Stimulated activated naive CD4-positive, alpha-beta T cell treated with Interleukin-2 at 50 U/mL for 16 hours (primary cell): ENCODE results near the gene KRTAP16-1.

Experiments used
- DNase-seq: peaks from one replicate; lab custom pipeline; 2025; lab: John Stamatoyannopoulos, UW

KRTAP16-1 gene

DNA sequence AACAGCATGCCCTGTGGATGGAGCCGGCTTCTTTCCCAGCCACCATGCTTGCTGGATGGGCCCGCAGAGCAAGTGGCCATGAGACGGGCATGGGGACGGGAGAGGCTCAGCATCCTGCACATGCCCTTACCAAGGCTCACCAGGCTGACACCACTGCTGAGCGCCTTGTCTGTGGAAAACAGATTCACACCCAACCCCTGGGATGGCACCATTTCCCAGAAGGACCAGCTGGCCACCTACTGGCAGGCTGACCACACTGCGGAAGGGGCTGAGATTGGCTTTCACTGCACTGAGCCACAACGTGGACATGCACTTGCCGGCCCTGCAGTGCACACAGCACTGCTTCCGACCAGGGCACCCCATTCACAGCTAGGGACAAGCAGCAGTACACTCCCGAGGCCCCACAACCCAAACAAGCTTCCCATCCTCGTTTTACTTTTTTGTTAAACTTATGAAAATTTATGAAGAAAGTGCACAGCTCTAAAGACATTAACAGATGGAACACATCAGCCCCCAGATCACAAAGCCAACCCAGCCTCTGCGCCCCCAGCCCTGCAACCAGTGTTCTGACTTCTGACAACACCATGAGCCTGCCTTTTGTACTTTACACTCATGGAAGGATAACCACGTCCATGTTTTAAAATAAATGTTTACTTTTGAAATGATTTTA lies 20.3 kb upstream of the KRTAP16-1 start:
- DNase-seq: no peak

DNA sequence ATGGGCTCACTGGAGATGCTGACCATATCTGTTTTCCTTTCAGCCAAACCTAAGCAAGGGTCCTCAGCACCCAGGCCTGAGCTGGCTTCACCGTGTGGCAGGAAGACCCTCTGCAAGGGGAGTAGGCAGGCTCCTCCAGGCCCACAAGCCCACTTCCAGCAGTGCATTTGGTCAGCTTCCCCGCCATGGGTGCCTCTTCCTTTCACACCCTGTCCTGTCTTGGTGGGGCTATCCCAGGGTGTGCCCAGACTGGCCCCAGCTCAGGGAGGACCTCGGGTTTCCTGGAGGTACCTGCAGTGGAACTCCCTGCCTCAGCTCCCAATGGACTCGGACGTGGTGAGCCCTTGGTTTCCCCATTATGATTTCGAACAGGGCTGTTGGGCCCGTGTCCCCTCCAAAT lies 19.1 kb upstream of the KRTAP16-1 start:
- DNase-seq: no peak

DNA sequence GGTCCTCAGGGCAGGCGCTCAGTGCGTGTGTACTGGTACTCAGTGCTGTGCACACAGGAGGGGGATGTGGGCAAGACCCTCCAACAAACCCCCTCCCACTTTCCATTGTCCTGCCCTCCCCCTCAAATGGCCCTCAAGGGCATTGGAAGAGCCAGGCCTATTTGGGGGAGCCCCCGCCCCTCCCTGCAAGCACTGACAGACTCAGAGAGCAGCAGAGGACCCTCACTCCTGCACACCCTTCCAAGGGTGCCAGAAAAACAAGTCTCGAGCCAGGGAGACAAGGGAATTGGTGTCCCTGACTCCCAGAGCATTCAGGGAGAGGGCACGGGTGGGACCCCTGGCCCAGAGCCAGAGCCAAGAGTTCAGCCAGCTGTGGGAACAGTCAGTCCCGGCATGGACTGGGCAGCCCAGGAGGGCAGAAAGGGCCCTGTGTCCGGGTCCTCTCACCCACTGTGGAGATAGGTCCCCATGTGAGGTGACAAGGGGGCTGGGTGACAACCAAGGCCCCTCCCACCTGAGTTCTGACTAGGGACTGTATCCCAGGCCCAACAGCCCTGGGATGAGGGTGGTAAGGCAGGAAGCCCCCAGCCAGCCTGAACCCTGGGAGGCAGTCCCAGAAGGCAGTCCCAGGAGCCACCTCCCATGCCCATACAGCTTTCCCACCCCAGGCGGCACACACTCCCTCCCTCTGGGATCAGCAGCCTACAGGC lies 18.5 kb upstream of the KRTAP16-1 start:
- DNase-seq: no peak

DNA sequence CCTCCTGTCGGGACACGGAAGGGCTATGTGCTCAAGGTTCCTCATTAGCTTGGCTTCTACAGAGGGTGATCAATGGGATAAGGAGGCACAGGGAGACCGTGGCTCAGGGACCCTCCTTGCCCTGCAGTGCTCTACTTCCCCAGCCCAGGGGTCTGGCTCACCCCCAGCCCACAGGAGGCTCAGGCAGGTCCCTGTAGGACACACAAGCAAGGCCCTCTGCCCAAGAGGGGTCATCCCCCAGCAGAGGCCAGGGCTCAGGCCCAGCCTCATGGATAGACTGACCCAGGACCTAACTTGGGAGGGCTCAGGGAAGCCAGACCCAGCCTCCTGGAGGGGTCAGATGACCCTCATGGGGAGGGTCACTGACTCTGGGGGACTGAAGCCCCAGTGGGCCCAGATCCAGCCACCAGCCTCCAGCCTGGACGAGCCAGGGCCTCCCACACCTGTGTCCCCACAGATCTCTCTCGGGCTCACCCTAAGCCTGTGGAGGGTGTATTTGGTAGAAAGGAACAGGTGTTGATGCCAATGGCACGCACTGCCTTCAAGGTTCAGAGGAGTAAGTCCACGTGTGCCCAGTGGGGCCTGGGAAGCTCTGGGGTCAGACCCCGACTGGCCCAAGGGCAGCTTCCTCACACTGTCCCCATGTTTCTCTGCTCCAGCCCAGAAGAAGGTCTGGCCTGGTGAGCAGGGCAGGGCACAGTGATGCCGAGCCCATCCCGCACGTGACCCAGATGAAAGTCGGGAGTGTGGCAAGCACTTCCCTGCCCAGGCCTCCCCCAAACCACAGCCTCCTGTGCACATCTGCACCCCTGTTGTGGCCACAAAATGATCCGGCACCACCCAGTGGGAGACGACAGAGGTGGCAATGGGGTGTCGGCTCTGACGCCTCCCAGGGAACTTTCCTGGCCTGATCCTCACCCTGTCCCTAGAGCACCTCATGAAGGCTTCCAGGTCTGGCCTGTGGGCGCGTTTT lies 17.4 kb upstream of the KRTAP16-1 start:
- DNase-seq: no peak

DNA sequence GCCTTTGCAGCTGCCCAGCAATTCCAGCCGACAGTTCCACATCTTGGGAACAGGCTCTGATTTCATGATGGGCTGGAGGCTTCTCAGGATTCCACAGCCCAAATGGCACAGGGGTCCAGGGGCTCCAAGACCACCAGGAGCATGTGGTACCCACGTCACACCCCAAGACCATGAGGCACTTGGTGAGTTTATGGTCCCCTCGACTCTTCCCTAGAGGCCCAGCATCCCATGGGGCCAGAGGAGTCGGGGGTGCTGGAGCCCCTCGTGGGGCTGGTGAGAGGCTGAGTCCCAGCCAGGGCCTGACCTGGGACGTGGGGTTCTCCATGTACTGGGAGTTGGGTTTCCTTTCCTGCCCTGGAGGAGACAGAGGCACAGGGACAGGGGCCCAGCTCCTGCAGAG lies 16.5 kb upstream of the KRTAP16-1 start:
- DNase-seq: no peak

DNA sequence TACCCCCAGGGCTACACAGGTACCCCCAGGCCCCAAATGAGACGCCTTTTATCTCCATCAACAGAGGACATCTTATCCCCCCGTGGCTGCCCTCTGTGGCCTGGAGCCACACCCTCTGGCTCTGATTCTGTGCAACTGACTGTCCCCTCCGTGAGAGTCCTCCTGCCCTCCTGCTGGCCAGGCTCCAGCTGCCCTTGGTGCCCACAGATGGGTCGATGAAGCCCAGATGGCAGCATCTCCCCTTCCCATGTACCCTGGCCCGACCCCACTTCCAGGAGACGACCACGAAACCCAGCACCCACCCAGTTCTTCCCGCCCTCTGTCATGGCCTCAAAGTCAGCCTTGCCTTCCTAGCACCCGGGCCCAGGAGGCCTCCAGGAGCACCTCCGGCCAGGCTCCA lies 16.0 kb upstream of the KRTAP16-1 start:
- no peak for DNase-seq

DNA sequence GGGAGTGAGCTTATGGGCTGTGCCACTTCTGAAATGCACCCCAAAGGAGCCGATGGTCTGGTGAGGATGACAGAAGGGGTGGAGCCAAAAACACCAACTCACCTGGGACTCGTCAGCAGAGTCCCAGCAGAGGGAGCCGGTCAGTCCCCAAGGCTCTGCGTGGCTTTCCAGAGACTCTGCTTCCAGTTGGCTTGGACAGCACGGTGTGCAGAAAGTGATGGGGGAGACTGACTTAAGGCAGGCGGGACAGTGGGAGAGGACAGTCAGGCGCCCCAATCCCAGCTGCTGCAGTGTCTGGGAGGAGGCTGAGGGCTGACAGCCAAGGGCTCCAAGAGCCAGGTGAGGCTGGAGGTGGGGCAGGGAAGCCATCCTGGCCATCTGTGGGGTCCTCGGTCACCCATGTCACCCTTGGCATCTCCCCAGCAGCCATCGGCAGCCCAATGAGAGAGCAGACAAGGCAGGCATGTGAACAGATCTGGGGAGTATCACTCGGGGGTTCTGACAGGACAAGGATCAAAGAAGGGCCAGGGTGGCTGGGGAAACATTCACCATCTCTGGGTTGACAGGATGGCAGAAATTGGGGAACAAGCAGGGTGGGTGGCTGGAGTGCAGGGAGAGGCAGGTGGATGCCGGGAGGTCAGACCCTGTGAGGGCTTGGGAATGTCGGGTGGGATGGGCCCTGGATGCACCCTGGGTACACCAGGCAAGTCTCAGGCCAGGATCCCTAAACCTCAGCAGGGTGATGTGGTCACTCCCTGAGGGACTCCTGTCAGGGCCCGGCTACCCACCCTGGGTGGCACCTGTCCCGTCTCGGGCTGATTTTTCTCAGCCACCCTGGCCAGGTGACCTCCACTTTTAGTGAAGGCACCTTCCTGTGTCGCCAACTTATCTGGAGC lies 15.3 kb upstream of the KRTAP16-1 start:
- DNase-seq: no peak

DNA sequence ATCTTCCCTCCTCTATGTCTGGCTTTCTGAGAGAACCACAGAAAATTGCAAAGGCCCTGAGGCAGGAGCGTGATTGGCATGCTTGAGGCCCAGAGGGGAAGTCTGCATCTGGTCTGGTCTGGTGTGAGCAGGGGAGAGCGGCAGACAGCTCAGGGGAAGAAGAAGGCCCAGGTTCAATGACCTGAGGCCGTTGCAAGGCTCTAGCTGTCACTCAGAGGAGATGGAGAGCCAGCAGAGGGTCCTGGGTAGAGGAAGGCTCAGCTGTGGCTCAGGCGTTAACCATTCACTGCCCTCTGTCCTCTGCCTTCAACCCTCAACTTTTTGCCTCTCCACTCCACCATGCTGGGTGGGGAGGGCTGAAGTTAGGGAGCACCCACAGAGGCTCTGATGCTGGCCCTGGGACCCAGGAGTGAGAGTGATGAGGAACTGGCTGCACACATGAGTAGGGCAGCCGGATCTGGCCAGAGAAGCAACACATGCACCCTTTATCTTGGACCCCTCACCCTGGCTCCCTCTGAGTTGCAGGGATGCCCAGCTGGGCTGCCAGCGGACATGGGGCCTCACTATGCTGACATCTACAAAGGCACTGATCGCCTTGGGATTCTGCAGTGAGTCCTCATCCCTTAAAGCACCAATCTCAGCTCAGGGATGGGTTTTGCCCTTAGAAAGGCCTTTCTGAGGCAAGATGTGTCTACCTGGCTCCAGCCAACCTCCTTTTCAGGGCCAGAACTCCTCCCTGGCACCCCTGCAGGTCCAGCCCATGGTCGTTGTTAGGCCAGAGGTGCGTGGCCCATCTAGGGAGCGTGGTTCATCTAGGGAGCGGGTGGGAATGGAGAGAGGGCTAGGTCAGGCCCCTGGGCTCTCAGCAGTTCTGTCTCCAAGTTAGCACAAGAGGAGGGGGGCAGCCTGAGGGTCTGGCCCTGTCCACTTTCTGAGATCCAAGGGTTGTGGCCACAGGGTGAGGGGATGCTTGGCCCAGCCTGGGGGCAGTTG lies 14.1 kb upstream of the KRTAP16-1 start:
- DNase-seq: no peak

DNA sequence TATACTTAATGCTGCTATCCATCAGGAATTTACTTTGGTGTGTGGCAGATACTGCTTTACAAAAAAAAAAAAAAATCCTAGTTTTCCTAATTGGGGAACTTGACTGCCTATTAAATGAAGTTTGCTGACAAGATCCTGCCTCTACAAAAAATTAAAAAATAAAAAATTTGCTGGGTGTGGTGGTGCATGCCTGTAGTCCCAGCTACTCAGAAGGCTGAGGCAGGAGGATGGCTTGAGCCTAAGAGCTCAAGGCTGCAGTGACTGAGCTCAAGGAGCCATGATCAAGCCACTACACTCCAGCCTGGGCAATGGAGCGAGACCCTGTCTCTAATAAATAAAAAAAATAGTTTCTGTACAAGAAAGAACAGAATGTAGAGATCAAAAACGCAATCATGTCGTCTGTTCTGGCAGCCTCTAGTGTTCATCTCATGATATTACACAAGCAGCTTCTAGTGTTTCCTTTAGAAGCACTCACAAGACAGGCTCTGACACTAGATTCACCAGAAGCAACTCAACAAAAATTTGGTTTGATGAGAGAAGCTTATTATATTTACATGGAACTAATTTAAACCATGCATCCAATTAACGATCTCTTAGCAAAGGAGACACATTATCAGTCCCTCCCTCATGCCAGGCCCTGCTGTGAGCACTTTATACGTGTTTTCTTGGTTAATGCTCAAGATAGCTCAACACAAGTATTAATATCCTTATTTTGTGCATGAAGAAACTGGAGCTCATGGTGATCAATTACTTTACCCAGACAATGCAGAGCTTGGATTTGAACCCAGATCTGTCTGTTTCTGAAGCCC lies 13.2 kb upstream of the KRTAP16-1 start:
- no peak for DNase-seq

DNA sequence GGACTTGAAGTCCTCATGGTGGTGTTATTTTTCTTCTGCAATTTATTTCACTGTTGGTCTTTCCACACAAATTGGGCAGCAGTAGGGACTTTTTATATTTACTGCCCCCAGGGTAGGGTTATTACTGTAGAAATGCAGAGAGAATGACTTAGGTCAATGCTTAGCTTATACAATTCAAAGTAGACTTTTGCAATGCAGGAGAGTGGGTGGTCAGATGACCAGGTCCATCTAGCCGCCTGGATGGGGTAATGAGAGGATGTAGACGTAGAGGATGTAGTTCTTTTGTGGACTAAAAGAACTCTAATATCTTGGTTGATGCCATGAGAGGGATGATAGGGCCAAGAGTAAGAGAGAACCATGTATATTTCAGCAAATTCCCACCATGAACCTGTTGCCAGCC lies 9.1 kb upstream of the KRTAP16-1 start:
- no peak for DNase-seq

DNA sequence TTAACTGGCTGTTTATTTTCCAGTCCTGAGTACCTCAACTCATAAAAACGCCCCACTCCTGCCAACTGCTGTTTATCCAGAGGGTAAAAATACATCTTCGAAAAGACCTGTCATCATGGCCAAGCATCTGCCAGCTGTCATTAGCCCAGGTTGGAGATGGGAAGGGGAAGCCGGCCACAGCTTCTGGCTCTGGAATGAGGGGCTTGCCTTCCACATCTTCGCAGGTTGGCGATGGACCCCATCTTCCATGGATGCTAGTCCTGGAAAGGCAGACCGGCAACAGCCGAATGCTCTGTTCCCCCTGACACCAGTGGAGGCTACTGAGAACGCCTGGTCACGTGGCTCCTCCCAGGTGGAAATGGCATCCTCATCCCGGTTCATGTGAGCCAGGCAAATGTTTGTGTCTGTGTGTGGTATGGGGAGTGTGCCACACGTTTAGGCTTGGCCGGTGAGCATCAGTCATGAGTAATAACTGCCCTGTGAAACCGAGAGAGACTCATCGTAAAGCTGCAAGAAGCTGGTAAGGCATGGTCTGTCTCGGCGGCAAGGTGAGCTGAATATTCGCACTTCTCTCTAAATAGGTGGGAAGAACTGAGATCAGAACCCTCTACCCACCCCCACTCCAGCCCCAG lies 6.8 kb upstream of the KRTAP16-1 start:
- no peak for DNase-seq

DNA sequence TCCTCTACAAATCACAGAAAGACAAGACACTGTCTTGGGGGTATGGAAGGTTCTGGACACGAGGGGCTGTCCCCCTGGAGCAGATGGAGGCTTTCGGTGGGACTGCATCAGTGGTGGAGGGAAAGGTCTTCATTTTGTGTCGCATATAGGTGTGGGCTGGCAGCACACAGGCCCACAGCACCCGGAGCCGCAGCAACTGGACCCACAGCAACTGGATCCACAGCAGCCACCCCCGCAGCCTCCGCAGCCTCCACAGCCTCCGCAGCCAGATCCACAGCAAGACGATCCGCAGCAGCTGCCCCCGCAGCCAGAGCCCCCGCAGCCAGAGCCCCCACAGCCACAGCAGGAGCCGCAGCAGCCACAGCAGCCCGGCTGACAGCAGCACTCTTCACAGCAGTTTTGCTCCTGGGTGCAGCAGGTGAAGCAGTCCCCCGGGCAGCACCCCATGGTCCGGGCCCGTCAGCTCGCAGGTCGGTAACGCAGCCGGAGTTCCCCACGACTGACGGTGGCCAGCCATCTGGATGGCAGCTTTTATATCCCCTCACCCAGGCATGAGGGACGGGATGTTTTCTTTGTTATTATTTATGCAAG lies 6.2 kb upstream of the KRTAP16-1 start, which contains the start of gene KRTAP17-1:
Gene KRTAP17-1 (minus strand): TSS at position 507 of the 591 bp plus-strand sequence. CDS start 60 bp downstream, at position 447.
- no peak for DNase-seq

DNA sequence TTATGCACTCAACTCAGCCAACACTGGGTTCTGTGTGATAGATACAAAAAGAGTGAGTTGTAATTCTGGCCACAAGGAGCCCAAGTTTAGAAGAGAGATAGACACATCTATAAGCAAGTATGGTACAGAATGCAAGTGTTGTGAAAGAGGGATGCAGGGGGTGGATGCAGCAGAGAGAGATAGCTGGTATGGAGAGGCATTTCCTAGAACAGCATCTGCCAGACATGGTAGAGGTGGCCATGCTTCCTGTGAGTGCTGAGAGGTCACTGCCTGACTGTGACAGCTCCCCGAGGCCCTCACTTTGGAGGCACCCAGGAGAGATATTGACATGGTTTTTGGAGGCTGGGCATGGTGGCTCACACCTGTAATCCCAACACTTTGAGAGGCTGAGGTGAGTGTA lies 2.0 kb upstream of the KRTAP16-1 start:
- DNase-seq: no peak

DNA sequence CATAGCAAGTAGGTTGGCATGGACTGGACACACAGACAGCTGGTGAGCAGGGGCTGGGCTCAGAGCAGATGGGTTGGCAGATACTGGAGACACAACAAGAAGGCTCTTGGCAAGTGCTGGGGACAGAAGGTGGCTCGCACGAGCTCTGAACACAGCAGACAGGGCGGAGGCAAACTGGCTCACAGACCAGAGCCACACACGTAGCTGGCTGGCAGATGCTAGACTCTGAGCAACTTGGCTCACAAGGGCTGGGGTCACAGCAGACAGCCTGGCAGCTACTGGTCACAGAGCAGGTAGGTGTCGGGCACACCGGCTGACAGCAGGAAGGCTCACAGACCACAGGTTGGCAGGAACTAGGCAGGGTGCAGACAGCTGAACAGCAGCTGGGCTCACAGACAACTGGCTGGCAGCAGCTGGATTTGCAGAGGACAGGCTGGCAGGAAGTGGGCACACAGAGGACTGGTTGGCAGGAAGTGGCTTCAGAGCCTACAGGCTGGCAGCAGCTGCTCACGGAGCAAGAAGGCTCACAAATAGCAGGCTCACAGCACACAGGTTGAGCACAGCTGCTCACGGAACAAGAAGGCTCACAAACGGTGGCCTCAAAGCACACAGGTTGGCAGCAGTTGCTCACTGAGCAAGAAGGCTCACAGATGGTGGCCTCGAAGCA lies 725 bp downstream of the KRTAP16-1 start:
- DNase-seq: peak; percentile 64

DNA sequence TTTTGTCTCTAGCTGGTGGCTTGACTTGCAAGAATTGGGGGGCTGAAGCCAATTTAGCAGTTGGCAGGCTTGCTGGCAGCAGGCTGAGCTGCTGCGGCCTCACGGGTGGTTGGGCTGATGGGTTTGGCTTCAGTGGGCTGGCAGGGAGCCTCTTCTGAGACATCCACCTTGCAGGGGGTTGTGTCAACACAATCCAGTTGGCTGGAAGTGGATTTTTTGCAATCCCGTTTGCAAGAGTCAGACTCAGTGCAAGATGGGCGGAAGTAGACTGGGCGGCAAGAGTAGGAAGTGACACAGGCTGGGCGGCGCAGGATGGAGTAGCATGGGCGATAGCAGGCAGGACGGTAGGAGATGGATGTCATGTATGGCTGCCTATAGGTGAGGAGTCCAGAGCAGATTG lies 1.5 kb downstream of the KRTAP16-1 start:
- DNase-seq: no peak

DNA sequence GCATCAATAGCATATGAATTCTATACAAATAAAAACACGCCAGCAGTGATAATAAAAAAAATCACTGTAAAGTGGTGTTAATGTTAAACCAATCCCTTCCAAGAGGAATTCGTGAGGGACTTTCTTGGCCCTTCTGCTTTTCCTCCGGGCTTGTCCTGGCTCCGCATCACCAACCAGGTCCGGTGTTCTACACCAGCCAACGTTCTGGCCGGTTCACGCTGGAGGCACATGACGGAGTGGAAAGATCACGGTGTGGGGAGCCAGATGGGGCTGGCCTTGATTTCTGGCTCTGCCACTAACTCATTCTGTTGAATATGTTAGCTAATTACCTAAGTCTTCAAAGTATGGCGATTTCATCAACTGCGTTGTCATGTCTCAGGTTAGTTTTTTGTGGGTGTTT lies 5.0 kb downstream of the KRTAP16-1 start:
- no peak for DNase-seq

DNA sequence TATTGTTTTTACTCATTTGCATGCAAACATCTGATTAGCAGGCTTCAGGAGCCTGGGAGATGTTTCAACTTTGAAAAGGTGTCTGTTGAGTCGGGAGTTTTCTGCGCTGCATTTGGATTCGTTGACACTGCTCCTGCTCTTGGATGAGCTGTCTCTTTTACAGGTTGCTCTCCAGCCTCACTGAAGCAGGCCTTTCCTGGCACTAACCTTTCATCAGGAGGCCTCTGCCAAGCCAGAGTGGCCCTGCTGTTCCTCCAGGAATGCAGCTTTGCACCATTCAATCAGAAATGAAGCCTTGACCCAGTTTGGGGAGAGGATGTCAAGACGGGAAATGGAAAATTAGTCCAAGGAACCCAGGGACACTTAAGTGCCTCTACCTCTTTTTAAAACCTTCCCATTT lies 6.1 kb downstream of the KRTAP16-1 start:
- DNase-seq: no peak
